Loucy (cell line): ENCODE data around the gene FTHL17.

ENCODE experiments used
- EZH2phosphoT487 ChIP-seq: fragments of 200-600 bp; IDR thresholded peaks from 2 replicates; pipeline ENCODE4 v1.6.1; 2018; ENCODE audit warnings: antibody characterized with exemption, mild to moderate bottlenecking, moderate library complexity, borderline replicate concordance
- TF ChIP-seq, protein P1 (sequence below): fragments of 200-600 bp; sonication (generic); conservative IDR thresholded peaks from 2 replicates; pipeline ENCODE4 v1.5.1; 2014; ENCODE audit warnings: mild to moderate bottlenecking, antibody characterized with exemption, low read length

DNA sequence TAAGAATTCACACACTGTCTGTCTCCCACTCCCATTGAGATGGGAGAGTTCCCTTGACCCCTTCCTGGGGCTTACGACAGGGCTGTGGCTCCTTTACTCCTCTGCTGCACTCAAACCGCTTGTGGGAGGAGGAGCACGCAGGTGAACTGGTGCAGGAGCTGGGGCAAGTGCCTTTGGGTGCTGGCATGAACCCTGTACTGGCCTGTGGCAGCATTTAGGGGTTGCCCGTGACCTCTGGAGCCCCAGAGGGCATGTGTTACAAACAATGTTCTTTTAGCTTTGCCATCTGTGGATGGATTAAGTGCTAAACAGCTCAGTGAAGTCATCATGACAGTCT, 21.8 kb upstream of the FTHL17 start:
- TF ChIP-seq, protein P1, sequence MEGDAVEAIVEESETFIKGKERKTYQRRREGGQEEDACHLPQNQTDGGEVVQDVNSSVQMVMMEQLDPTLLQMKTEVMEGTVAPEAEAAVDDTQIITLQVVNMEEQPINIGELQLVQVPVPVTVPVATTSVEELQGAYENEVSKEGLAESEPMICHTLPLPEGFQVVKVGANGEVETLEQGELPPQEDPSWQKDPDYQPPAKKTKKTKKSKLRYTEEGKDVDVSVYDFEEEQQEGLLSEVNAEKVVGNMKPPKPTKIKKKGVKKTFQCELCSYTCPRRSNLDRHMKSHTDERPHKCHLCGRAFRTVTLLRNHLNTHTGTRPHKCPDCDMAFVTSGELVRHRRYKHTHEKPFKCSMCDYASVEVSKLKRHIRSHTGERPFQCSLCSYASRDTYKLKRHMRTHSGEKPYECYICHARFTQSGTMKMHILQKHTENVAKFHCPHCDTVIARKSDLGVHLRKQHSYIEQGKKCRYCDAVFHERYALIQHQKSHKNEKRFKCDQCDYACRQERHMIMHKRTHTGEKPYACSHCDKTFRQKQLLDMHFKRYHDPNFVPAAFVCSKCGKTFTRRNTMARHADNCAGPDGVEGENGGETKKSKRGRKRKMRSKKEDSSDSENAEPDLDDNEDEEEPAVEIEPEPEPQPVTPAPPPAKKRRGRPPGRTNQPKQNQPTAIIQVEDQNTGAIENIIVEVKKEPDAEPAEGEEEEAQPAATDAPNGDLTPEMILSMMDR: no peak
- TF ChIP-seq EZH2phosphoT487: no peak
